ENCODE measurements around the gene DNAH17. TPM values are rescaled to one million over a fixed set of nuclear protein-coding genes. Genes with fewer than 3 reads are reported as not detected.
A peak's percentile ranks its signal among the peaks of the same experiment; 100 is the strongest.

Gene DNAH17
- polyA plus RNA-seq, 3 donors, result 1.9 to 4.5 (median 2.4) TPM

DNA sequence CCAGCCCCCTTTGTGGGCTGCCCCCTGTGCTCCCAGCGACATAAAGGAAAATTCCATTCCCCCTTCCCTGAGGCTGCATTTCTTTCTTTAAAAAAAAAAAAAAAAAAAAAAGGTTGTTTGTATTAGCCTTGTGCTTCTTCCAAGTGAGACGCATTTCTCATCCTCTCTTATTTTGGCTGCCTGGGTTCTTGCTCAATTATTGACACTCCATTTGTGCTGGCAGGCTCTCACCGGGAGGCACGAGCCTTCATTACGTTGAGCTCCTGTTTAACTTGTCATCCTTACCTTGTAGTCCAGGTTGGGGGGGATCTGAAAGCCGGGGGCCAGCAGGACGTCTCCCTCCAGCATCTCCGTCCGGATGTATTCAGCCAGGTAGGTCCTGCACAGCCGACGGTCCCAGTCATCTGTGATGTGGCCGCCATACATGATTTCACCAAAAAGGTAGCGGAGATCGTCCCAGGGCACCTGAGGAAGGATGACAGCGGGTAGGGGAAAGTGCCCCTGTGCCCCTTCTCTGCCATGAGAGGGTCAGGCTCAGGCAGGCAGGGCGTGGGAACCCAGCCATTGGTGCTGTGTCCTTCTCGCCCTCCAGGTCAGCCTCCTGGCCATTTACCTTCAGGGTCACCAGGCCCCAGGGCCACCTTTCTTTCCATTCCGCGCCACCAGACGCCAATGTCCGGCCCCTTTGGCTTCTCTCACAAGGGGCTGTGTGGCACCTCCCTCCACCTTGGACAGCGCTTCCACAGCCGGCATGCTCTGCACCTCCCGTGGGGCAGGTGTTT lies 148.2 kb downstream of the DNAH17 start:
- DNase-seq (ENCODE audit: extremely low read depth in 1 of 11, low read depth in 9 of 11, low spot score in 4 of 11), result no peak

DNA sequence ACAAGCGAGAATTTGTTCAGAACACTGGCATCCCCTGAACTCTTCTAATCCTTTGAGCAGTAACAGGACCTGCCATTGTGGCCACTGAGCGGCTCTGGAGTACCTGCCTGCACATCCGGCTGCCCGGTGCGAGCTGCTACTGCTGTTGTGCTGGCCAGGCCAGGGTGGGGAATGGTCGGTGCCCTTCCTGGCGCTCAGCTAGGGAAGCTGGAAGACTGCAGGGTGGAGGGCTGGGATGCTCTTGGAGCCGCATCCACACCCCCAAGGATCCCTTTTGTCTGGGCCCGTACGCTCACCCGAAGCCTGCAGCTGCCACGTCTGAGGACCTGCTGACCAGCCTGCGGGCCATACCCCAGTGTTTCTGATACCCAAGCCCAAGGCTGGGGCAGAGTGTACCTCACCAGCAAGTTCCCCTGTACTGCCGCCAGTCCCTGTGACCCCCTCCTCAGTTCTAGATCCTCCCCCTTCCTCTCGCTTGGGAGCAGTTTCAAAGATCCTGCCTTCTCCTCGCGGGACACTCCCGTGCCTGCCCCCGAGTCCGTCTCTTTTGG lies 149.1 kb downstream of the DNAH17 start:
- no peak for DNase-seq (ENCODE audit: extremely low read depth in 1 of 11, low read depth in 9 of 11, low spot score in 4 of 11)

DNA sequence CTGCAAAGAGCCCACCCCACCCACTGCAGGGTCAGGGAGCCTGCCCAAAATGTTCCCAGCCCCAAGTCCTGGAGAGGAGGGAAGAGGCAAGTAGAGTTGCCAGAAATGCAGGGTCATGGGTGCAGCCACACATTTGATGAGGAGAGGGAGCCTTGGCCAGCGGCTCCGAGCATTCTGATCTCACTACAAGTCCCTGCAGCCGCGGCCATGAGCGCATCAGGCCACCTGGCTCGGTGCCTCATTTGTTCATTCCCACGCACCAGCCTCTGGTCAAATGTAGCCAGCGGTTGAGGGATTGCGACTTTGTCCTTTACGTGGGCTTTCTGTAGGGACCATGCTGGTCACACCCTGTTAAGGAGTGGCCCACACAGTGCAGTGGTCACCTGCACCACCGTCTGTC lies 150.1 kb downstream of the DNAH17 start:
- no peak for DNase-seq (ENCODE audit: extremely low read depth in 1 of 11, low read depth in 9 of 11, low spot score in 4 of 11)

DNA sequence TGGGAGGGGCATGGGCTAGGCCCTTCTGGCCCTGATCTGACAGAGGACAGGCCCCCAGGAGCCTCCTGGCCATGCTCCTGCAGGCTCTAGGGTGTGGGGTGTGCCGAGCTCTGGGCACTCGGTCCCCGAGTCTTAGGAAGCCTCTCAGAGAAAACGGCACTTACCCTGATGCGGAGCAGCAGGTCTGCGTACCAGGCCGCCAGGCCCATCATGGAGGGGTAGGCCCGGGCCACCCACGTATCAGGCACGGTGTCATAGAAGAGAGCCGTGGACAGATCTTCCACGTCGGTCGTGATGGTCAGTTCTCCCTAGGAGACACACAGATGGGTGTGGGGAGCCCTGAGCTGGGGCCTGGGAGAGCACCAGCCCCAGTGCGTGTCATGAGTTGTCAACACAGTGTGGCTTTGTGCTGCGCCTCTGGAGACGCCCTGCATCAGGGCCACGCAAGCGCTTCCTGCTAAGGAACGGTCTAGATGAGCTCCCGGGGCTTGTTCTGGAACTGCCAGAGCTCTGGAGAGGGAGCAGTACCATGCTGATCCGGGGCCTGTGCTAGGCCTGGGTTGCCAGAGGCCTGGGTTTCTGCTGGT lies 150.8 kb downstream of the DNAH17 start:
- DNase-seq (ENCODE audit: extremely low read depth in 1 of 11, low read depth in 9 of 11, low spot score in 4 of 11), result no peak

GRCh38 chr17:78425429-78425828 lies 151.8 kb downstream of the DNAH17 start:
- DNase-seq (ENCODE audit: extremely low read depth in 1 of 11, low read depth in 9 of 11, low spot score in 4 of 11), result no peak

DNA sequence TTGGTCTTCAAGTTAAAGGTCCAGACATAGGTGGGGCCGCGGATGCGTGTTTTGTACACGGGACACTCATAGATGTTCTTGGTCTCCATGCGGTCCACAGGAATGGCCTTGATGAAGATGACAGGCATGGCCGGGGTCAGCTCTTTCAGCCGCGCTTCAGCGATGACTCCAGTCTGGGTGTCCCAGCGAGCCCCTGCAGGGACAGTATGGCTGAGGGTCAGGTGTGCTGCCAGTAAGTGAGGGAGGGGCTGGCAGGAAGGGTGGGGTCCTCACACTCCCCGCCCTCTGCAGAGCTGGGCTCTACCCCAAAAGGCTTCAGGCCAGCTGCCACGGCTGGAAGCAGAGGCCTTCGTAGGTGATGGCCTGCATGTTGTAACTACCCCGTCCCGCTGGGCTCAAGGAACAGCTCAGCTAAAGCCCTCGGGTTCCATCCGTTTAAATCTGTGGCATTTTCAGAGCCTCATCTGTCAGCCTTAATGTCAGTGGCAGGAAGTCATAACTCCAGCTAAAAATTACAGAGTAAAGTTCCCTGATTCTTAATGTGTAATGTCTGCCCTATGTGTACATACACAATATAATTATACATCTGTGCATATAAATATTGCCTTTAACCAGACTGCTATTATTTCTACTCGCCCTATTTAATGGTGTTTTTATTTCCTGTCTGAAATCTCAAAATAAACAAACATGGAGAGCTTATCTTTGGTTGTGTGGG lies 153.1 kb downstream of the DNAH17 start:
- no peak for DNase-seq (ENCODE audit: extremely low read depth in 1 of 11, low read depth in 9 of 11, low spot score in 4 of 11)

DNA sequence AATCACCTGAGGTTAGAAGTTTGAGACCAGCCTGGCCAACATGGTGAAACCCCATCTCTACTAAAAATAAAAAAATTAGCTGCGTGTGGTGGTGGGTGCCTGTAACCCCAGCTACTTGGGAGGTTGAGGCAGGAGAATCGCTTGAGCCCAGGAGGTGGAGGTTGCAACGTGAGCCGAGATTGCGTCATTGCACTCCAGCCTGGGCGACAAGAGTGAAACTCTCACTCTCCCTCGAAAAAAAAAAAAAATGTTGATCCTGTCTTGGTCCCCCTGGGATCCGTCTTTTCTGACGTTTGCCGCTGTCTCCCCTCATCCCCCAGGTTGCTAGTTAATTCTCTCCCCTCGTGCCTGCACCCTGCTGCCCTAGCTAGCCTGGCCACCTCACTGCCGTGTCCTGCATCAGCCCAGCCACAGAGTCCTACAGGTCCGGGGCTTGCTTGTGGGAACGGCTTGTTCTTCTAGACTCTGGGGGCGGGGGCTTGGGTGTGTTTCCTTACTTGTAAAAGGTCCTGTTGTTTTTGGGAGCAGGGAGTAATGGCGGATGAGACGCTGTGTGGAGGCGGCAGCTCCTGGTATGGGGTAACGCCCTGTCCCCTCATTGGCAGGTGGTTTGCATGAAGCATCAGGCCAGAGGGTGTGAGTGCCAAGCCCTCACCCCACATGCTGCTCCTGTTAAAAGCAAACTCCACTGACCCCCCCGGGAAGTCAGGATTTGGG lies 154.2 kb downstream of the DNAH17 start:
- DNase-seq (ENCODE audit: extremely low read depth in 1 of 11, low read depth in 9 of 11, low spot score in 4 of 11), result no peak

GRCh38 chr17:78422267-78422605 lies 155.0 kb downstream of the DNAH17 start:
- DNase-seq (ENCODE audit: extremely low read depth in 1 of 11, low read depth in 9 of 11, low spot score in 4 of 11), result no peak

DNA sequence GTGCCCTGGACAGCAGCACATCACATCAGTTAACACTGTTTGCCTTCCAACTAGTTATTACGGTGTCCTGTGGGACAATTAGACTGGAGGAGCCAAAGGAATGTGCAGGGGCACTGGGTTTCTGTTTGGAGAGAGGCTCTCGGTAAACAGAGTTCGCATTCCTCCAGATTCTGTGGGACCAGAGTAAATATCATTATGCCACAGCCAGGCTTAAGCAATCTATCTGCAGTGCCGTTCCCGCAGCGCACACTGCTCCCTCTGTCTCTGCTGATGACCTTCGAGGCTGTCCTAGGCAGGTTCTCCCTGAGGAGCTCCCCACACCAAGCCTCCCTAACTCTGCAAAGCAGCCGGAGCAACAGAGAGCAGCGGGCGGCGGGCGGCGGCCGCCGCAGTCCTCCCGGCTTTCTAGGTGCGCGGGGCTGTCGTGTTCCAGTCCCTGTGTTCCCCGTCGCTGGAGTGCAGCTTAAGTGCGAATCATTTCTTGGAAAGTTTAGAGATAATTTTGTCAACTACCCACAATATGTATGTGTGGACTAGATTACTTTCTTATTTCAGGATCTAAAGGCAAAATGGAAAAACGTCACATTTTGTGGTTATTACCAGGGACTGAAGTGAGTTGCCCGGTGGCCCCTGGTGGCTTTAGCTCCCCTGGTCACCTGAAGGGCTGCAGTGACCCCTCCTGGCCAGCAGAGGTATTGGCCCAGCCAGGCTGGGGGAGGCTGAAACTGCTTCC lies 155.5 kb downstream of the DNAH17 start:
- DNase-seq (ENCODE audit: extremely low read depth in 1 of 11, low read depth in 9 of 11, low spot score in 4 of 11), result peak in 8 of 11 donors; percentile 50 to 64 (median 56)

- DNase-seq (ENCODE audit: extremely low read depth in 1 of 11, low read depth in 9 of 11, low spot score in 4 of 11), result no peak
Observed at GRCh38 chr17:78421084-78421533, 156.1 kb downstream of the DNAH17 start.

GRCh38 chr17:78419970-78420815 lies 157.0 kb downstream of the DNAH17 start:
- DNase-seq (ENCODE audit: extremely low read depth in 1 of 11, low read depth in 9 of 11, low spot score in 4 of 11), result no peak

DNA sequence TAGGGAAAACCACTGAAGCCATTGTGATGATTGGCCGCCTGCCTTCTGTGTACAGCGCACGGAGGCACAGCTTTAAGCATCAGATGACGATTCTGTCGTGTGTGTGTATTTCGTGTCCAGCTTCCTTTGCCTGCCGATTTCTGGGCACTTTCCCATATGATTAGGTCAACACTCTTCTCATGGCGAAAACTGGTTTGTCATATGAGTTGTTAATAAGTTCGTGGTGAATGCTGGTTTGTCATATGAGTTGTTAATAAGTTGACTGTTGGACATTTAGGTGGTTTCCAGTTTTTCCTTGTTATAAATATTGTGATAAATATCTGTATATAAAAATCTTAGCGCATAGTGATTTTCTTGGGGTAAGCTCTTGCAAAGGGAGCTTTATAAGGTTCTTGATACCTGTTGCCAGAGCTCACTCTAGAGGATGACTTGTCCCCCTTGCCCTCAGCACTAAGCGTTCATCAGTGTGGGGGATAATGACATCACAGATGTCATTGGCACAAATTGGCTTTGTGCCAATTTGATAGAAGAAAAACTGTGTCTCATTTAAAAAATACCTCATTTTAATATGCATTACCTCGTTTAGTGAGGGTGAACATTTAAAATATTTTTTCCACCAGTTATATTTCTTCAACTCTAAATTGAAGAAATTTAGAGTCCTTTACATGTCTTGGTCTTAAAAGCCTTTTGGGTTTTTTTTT lies 158.7 kb downstream of the DNAH17 start:
- DNase-seq (ENCODE audit: extremely low read depth in 1 of 11, low read depth in 9 of 11, low spot score in 4 of 11), result no peak

- no peak for DNase-seq (ENCODE audit: extremely low read depth in 1 of 11, low read depth in 9 of 11, low spot score in 4 of 11)
Observed at GRCh38 chr17:78417531-78417909, 159.7 kb downstream of the DNAH17 start.

- DNase-seq (ENCODE audit: extremely low read depth in 1 of 11, low read depth in 9 of 11, low spot score in 4 of 11), result no peak
Observed at GRCh38 chr17:78416791-78417530, 160.2 kb downstream of the DNAH17 start.

- no peak for DNase-seq (ENCODE audit: extremely low read depth in 1 of 11, low read depth in 9 of 11, low spot score in 4 of 11)
Observed at GRCh38 chr17:78415821-78416711, 161.1 kb downstream of the DNAH17 start.
